MCF 10A (cell line): ENCODE results near the gene NUDCD3. TPM values are rescaled to one million over a fixed set of nuclear protein-coding genes. Genes with fewer than 3 reads are reported as not detected.

ENCODE experiments used
- BruUV-seq: library from RNA; stranded (reverse); fragments of 400-500 nt; replicated peaks from 2 replicates; lab custom pipeline; 2021; lab: Mats Ljungman, UMichigan
- CTCF ChIA-PET: fragments of 300-600 bp; sonication (Branson Sonifier 250); formaldehyde crosslinking; extraction: SDS; loops from one replicate; lab custom pipeline; 2021; ENCODE audit warnings: antibody characterized with exemption, inconsistent platforms; lab: Yijun Ruan, JAX
- POLR2A ChIA-PET: fragments of 300-600, 350-650 bp; sonication (Branson Sonifier 250); formaldehyde crosslinking; extraction: SDS; loops from one replicate; lab custom pipeline; 2020; ENCODE audit warnings: antibody characterized with exemption, inconsistent platforms; lab: Yijun Ruan, JAX
- DNase-seq: peaks from one replicate; pipeline ENCODE4 v3.0.0-alpha.2; 2018; ENCODE audit not compliant: unreplicated experiment
- H3K27ac Mint-ChIP-seq: one replicate; pipeline ENCODE4 v1.8.0; 2022; ENCODE audit warnings: mild to moderate bottlenecking, low read depth, mixed read lengths; ENCODE audit not compliant: unreplicated experiment
- H3K27me3 Mint-ChIP-seq: one replicate; pipeline ENCODE4 v1.8.0; 2022; ENCODE audit warnings: mixed read lengths; ENCODE audit not compliant: insufficient read depth, unreplicated experiment
- H3K36me3 Mint-ChIP-seq: one replicate; pipeline ENCODE4 v1.8.0; 2022; ENCODE audit warnings: mild to moderate bottlenecking, moderate library complexity, mixed read lengths; ENCODE audit not compliant: insufficient read depth, unreplicated experiment
- H3K4me1 Mint-ChIP-seq: one replicate; pipeline ENCODE4 v1.8.0; 2022; ENCODE audit warnings: mixed read lengths; ENCODE audit not compliant: insufficient read depth, unreplicated experiment
- H3K4me3 Mint-ChIP-seq: one replicate; pipeline ENCODE4 v1.8.0; 2022; ENCODE audit warnings: mild to moderate bottlenecking, moderate library complexity, mixed read lengths; ENCODE audit not compliant: unreplicated experiment
- H3K9me3 Mint-ChIP-seq: one replicate; pipeline ENCODE4 v1.8.0; 2022; ENCODE audit warnings: mixed read lengths; ENCODE audit not compliant: unreplicated experiment
- CTCF ChIP-seq: fragments of 200-600 bp; IDR thresholded peaks from one replicate; pipeline ENCODE4 v1.8.0; 2022; ENCODE audit warnings: antibody characterized with exemption, mild to moderate bottlenecking; ENCODE audit not compliant: unreplicated experiment
- intact Hi-C: fragments of 100-400 bp; cut with micrococcal nuclease; formaldehyde crosslinking; loops from 2 replicates; pipeline ENCODE4 v1.14.1; 2022
- total RNA-seq: library from RNA; stranded (reverse); gene quantifications from 2 replicates; pipeline ENCODE4 v1.2.3, GENCODE V29; 2022

The NUDCD3 gene
- total RNA-seq, 1 experiment from 2014 or later, result 85.5 TPM

GRCh38 chr7:44415510-44415909 lies 74.9 kb downstream of the NUDCD3 start:
- ChIA-PET POLR2A (no interaction called here), CTCF (interaction anchor here (0.7 to 0.8 kb wide), 2 partner anchors 12 to 208 kb away, joined by 3 read pairs; no protein-coding TSS in a partner anchor)
- Mint-ChIP-seq H3K36me3 (peaks cover 50% of the 10 kb centered on the region), H3K4me3 (no peak overlapping the region), H3K27me3 (no peaks in the 10 kb centered on the region), H3K27ac (peak overlapping the region; percentile 44), H3K9me3 (no peaks in the 10 kb centered on the region), H3K4me1 (peaks cover 20% of the 10 kb centered on the region)
- BruUV-seq, result no TSS peak
- no peak for TF ChIP-seq CTCF
- intact Hi-C loops, result no loop called here
- no peak for DNase-seq

GRCh38 chr7:44415047-44415446 lies 75.4 kb downstream of the NUDCD3 start:
- Mint-ChIP-seq H3K36me3 (peaks cover 51% of the 10 kb centered on the region), H3K9me3 (peaks cover 1% of the 10 kb centered on the region), H3K27me3 (no peaks in the 10 kb centered on the region), H3K4me3 (no peak overlapping the region), H3K27ac (peak overlapping the region; percentile 44), H3K4me1 (peaks cover 20% of the 10 kb centered on the region)
- CTCF ChIA-PET, result interaction anchor here (0.8 kb wide), 1 partner anchor 11 kb away, joined by 3 read pairs; no protein-coding TSS in a partner anchor
- POLR2A ChIA-PET, result no interaction called here
- no peak for TF ChIP-seq CTCF
- BruUV-seq, result no TSS peak
- peak; percentile 9 for DNase-seq
- intact Hi-C loops, result no loop called here

- DNase-seq, result no peak
- TF ChIP-seq CTCF, result no peak
- intact Hi-C loops, result no loop called here
- H3K36me3 Mint-ChIP-seq, result peaks cover 51% of the 10 kb centered on the region
- H3K9me3 Mint-ChIP-seq, result peaks cover 8% of the 10 kb centered on the region
- H3K27ac Mint-ChIP-seq, result no peak overlapping the region
- ChIA-PET CTCF (no interaction called here), POLR2A (interaction anchor here (0.7 kb wide), 1 partner anchor 196 kb away, joined by 3 read pairs; no protein-coding TSS in a partner anchor)
- H3K4me1 Mint-ChIP-seq, result peaks cover 20% of the 10 kb centered on the region
- no peaks in the 10 kb centered on the region for H3K27me3 Mint-ChIP-seq
- no peak overlapping the region for H3K4me3 Mint-ChIP-seq
- no TSS peak for BruUV-seq
Observed at GRCh38 chr7:44411306-44411705, 79.2 kb downstream of the NUDCD3 start.

GRCh38 chr7:44408596-44408995 lies 81.9 kb downstream of the NUDCD3 start:
- peaks cover 8% of the 10 kb centered on the region for H3K9me3 Mint-ChIP-seq

More at GRCh38 chr7:44408596-44408995, 81.9 kb downstream of the NUDCD3 start:
- CTCF ChIA-PET, result interaction anchor here (1.3 to 1.8 kb wide), 2 partner anchors 9 to 167 kb away, joined by 3 to 11 read pairs; no protein-coding TSS in a partner anchor
- H3K27ac Mint-ChIP-seq, result no peak overlapping the region
- TF ChIP-seq CTCF, result no peak
- intact Hi-C loops, result no loop called here
- peaks cover 60% of the 10 kb centered on the region for H3K36me3 Mint-ChIP-seq
- DNase-seq, result no peak
- H3K4me1 Mint-ChIP-seq, result no peaks in the 10 kb centered on the region
- POLR2A ChIA-PET, result no interaction called here
- no peaks in the 10 kb centered on the region for H3K27me3 Mint-ChIP-seq
- no TSS peak for BruUV-seq
- no peak overlapping the region for H3K4me3 Mint-ChIP-seq
